ENCODE data around the gene SPRTN.

DNA sequence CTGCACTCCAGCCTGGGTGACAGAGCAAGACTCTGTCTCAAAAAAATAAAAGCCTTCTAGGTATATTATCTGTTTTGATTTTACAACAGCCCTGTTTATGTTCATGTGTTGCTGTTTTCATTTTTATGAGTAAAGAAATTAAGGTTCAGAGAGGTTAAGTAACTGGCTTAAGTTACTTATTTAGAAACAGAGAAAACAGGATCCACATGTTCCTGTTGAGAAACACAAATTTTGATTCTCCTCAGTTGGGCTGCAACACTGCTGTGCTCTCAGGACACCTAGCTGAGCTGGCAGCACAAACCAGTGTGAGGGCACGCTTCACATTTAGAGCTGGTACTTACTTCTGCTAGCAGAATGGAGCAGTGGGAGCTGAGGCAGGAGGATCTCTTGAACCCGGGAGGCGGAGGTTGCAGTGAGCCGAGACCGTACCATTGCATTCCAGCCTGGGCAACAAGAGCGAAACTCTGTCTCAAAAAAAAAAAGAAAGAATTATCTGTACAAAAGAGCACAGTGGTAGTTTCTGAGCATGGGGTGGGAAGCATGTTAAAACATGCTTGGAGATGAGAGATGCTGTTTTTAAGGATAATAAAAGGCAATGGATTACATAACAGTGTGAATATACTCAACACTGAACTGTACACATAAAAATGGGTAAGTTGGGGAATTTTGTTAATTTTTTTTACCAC lies 2.4 kb downstream of the SPRTN start:
- TF ChIP-seq, protein P1, sequence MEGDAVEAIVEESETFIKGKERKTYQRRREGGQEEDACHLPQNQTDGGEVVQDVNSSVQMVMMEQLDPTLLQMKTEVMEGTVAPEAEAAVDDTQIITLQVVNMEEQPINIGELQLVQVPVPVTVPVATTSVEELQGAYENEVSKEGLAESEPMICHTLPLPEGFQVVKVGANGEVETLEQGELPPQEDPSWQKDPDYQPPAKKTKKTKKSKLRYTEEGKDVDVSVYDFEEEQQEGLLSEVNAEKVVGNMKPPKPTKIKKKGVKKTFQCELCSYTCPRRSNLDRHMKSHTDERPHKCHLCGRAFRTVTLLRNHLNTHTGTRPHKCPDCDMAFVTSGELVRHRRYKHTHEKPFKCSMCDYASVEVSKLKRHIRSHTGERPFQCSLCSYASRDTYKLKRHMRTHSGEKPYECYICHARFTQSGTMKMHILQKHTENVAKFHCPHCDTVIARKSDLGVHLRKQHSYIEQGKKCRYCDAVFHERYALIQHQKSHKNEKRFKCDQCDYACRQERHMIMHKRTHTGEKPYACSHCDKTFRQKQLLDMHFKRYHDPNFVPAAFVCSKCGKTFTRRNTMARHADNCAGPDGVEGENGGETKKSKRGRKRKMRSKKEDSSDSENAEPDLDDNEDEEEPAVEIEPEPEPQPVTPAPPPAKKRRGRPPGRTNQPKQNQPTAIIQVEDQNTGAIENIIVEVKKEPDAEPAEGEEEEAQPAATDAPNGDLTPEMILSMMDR (IDR thresholded peaks at IDR 0.05; ENCODE audit: control extremely low read depth in 1 of 3, insufficient read depth in 1 of 3, low read depth in 1 of 3, low read length in 3 of 3): no peak
- TF ChIP-seq GABPA (IDR thresholded peaks at IDR 0.05; ENCODE audit: borderline replicate concordance, insufficient read depth, low read length): no peak
